Measurements from ENCODE around the gene IGIP.

DNA sequence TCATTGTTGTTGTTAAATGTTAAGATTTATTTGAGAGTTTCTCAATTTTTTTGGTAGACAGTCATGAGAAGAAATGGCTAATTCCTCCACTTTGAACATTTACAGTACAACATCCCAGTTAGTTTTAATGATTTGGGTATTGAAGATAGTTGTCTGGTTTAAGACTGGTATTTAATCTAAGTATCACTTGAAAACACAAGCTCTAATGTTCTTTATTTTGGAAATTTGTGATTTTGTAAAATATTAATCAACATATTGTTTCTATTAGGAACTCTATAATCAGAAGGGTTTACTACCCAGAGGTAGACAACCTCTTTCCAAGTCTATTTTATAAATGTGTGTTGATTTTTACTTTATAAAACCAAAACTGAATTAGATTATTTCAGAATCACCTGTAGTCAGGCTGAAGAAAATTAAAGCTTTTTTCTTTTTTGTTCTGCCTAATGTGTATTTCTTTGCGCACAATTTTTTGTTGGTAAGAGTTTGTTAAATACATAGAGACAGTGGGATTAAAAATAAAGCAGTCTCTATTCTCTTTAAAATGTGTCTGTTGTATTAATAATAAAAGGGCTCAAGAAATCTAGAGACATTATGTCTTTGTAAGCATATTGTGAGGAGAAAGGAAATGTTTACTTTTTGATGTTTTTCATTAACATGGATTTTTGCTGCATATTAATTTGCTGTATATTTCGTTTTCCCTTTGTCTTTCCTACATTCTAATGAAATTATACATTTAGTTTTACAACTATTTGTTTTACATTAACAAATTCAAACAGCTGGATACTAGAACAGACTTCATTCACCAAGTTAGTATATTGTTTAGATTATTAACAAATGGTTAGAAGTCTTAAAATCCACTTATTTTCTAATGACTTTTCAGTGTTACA is 15.7 kb upstream of the IGIP start:
- TF ChIP-seq POLR2AphosphoS5 (IDR thresholded peaks at IDR 0.05; ENCODE audit: low read depth) (no peak), GABPA (IDR thresholded peaks at IDR 0.05; ENCODE audit: low read depth) (no peak), SPI1 (IDR thresholded peaks at IDR 0.05; ENCODE audit: borderline replicate concordance, low read depth) (no peak)
- TF ChIP-seq, protein P1, sequence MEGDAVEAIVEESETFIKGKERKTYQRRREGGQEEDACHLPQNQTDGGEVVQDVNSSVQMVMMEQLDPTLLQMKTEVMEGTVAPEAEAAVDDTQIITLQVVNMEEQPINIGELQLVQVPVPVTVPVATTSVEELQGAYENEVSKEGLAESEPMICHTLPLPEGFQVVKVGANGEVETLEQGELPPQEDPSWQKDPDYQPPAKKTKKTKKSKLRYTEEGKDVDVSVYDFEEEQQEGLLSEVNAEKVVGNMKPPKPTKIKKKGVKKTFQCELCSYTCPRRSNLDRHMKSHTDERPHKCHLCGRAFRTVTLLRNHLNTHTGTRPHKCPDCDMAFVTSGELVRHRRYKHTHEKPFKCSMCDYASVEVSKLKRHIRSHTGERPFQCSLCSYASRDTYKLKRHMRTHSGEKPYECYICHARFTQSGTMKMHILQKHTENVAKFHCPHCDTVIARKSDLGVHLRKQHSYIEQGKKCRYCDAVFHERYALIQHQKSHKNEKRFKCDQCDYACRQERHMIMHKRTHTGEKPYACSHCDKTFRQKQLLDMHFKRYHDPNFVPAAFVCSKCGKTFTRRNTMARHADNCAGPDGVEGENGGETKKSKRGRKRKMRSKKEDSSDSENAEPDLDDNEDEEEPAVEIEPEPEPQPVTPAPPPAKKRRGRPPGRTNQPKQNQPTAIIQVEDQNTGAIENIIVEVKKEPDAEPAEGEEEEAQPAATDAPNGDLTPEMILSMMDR (IDR thresholded peaks at IDR 0.05; ENCODE audit: insufficient read depth, low read length), result no peak
- TF ChIP-seq, protein P2, sequence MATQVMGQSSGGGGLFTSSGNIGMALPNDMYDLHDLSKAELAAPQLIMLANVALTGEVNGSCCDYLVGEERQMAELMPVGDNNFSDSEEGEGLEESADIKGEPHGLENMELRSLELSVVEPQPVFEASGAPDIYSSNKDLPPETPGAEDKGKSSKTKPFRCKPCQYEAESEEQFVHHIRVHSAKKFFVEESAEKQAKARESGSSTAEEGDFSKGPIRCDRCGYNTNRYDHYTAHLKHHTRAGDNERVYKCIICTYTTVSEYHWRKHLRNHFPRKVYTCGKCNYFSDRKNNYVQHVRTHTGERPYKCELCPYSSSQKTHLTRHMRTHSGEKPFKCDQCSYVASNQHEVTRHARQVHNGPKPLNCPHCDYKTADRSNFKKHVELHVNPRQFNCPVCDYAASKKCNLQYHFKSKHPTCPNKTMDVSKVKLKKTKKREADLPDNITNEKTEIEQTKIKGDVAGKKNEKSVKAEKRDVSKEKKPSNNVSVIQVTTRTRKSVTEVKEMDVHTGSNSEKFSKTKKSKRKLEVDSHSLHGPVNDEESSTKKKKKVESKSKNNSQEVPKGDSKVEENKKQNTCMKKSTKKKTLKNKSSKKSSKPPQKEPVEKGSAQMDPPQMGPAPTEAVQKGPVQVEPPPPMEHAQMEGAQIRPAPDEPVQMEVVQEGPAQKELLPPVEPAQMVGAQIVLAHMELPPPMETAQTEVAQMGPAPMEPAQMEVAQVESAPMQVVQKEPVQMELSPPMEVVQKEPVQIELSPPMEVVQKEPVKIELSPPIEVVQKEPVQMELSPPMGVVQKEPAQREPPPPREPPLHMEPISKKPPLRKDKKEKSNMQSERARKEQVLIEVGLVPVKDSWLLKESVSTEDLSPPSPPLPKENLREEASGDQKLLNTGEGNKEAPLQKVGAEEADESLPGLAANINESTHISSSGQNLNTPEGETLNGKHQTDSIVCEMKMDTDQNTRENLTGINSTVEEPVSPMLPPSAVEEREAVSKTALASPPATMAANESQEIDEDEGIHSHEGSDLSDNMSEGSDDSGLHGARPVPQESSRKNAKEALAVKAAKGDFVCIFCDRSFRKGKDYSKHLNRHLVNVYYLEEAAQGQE (IDR thresholded peaks at IDR 0.05; ENCODE audit: insufficient replicate concordance, low read depth), result no peak
